K562 (cell line): ENCODE data around the gene RASAL3.

Source experiments
- EP300 ChIP-seq: IDR thresholded peaks from 2 replicates; pipeline ENCODE4 v1.6.1; 2012; ENCODE audit warnings: low read length, improper control_type of control experiment
- HCFC1 ChIP-seq: IDR thresholded peaks from 2 replicates; pipeline ENCODE4 v1.6.1; 2012; ENCODE audit warnings: low read depth, low read length, improper control_type of control experiment
- MYC ChIP-seq, 2 experiments: fragments of 250-450 bp in 1 of 2; sonication (Bioruptor Pico) in 1 of 2; IDR thresholded peaks; 2 replicates each; pipeline versions ENCODE4 v1.5.1 to v1.6.1; 2012 to 2021; ENCODE audit warnings: low read depth in 2 of 2, borderline replicate concordance in 1 of 2, improper control_type of control experiment in 1 of 2, low read length in 1 of 2, mild to moderate bottlenecking in 1 of 2, moderate library complexity in 1 of 2
- NCOR1 ChIP-seq: fragments of 450-650 bp; IDR thresholded peaks from 2 replicates; pipeline ENCODE4 v1.6.1; 2016; ENCODE audit warnings: mild to moderate bottlenecking, moderate library complexity
- POLR3G ChIP-seq: IDR thresholded peaks from 2 replicates; pipeline ENCODE4 v1.6.1; 2011; ENCODE audit not compliant: insufficient read length, insufficient replicate concordance; ENCODE audit errors: extremely low read depth
- TAF1 ChIP-seq: IDR thresholded peaks from 2 replicates; pipeline ENCODE4 v1.6.1; 2011; ENCODE audit warnings: mild to moderate bottlenecking, low read length, moderate library complexity; ENCODE audit not compliant: insufficient read depth, control insufficient read depth, severe bottlenecking; ENCODE audit errors: extremely low read depth
- TF ChIP-seq, protein P1 (sequence below), 3 experiments: IDR thresholded peaks in 2 of 3; conservative IDR thresholded peaks in 1 of 3; 2 replicates each; pipeline ENCODE4 v1.5.1; 2011 to 2012; ENCODE audit warnings: low read length in 3 of 3, mild to moderate bottlenecking in 3 of 3, control low read depth in 2 of 3, improper control_type of control experiment in 1 of 3, inconsistent platforms in 1 of 3, low read depth in 1 of 3, mixed read lengths in 1 of 3, moderate library complexity in 1 of 3; ENCODE audit not compliant: insufficient read depth in 2 of 3
- TF ChIP-seq, protein P2 (sequence below): fragments of 200-800 bp; sonication (Bioruptor generic); IDR thresholded peaks from 2 replicates; pipeline ENCODE4 v1.6.1; 2016; ENCODE audit warnings: missing genetic modification characterization, missing compliant biosample characterization

DNA sequence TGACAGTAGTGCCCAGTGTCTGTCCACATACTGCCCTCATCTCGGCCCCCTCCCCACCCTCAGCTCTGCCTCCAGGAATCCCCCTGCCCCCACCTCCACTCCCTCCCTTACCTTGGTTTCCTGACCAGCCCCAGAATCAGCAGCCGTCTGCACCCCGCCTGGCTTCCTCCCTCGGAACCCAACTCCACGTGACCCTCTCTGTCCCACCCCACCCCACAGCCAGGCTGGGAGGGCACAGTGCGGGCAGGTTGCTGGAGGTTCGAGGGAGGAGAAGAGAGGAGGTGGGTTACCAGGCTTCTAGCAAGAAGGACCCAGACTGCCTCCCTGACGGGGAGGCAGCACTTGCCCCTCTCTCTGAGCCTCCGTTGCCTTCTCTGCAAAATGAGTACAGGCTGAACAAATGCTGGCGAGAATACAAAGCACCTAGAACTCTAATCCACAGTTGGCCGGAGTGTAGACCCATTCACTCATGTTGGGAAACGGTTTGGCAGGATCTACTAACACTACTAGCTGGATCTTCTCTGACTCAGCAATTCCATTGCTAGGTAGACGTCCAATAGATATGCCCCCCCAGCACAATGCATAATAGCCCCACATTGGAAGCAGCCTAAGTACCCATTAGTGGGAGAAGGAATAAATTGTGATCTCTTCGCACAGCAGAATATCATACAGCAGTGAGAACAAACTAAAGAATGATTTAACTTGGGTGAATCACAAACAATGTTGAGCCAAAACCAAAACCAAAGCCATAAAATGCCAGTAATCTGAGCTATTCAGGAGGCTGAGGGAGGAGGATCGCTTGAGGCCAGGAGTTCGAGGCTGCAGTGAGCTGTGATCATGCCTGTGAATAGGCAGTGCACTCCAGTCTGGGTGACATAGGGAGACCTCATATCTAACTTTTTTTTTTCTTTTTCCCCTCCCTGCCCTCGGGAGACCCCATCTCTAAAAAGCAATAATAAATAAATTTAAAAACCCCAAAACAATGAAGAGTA is at the start of gene RASAL3:
- TF ChIP-seq MYC (IDR thresholded peaks at IDR 0.05; ENCODE audit: low read depth, low read length) (no peak), MYC (CRISPR knock-in tag; IDR thresholded peaks at IDR 0.05; ENCODE audit: borderline replicate concordance, low read depth) (no peak), EP300 (no peak), TAF1 (no peak), NCOR1 (no peak), HCFC1 (no peak), POLR3G (no peak)
- TF ChIP-seq, protein P1, sequence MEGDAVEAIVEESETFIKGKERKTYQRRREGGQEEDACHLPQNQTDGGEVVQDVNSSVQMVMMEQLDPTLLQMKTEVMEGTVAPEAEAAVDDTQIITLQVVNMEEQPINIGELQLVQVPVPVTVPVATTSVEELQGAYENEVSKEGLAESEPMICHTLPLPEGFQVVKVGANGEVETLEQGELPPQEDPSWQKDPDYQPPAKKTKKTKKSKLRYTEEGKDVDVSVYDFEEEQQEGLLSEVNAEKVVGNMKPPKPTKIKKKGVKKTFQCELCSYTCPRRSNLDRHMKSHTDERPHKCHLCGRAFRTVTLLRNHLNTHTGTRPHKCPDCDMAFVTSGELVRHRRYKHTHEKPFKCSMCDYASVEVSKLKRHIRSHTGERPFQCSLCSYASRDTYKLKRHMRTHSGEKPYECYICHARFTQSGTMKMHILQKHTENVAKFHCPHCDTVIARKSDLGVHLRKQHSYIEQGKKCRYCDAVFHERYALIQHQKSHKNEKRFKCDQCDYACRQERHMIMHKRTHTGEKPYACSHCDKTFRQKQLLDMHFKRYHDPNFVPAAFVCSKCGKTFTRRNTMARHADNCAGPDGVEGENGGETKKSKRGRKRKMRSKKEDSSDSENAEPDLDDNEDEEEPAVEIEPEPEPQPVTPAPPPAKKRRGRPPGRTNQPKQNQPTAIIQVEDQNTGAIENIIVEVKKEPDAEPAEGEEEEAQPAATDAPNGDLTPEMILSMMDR (IDR thresholded peaks at IDR 0.05 in 2 of 3, conservative IDR thresholded peaks at IDR 0.05 in 1 of 3; ENCODE audit: insufficient read depth in 2 of 3, low read depth in 1 of 3, low read length in 3 of 3) = no peak
- TF ChIP-seq, protein P2, sequence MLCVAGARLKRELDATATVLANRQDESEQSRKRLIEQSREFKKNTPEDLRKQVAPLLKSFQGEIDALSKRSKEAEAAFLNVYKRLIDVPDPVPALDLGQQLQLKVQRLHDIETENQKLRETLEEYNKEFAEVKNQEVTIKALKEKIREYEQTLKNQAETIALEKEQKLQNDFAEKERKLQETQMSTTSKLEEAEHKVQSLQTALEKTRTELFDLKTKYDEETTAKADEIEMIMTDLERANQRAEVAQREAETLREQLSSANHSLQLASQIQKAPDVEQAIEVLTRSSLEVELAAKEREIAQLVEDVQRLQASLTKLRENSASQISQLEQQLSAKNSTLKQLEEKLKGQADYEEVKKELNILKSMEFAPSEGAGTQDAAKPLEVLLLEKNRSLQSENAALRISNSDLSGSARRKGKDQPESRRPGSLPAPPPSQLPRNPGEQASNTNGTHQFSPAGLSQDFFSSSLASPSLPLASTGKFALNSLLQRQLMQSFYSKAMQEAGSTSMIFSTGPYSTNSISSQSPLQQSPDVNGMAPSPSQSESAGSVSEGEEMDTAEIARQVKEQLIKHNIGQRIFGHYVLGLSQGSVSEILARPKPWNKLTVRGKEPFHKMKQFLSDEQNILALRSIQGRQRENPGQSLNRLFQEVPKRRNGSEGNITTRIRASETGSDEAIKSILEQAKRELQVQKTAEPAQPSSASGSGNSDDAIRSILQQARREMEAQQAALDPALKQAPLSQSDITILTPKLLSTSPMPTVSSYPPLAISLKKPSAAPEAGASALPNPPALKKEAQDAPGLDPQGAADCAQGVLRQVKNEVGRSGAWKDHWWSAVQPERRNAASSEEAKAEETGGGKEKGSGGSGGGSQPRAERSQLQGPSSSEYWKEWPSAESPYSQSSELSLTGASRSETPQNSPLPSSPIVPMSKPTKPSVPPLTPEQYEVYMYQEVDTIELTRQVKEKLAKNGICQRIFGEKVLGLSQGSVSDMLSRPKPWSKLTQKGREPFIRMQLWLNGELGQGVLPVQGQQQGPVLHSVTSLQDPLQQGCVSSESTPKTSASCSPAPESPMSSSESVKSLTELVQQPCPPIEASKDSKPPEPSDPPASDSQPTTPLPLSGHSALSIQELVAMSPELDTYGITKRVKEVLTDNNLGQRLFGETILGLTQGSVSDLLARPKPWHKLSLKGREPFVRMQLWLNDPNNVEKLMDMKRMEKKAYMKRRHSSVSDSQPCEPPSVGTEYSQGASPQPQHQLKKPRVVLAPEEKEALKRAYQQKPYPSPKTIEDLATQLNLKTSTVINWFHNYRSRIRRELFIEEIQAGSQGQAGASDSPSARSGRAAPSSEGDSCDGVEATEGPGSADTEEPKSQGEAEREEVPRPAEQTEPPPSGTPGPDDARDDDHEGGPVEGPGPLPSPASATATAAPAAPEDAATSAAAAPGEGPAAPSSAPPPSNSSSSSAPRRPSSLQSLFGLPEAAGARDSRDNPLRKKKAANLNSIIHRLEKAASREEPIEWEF (CRISPR knock-in tag) = no peak
